Esophagus muscularis mucosa (tissue), 4 donors: Measurements from ENCODE around the gene MASP1. TPM values are rescaled to one million over a fixed set of nuclear protein-coding genes. Genes with fewer than 3 reads are reported as not detected.

Experiments used
- DNase-seq: peaks from one replicate; pipeline ENCODE4 v3.0.0-alpha.2; 2017; ENCODE audit errors: extremely low spot score
- H3K27ac ChIP-seq, 4 donors: fragments of 200-600 bp; sonication (generic); replicated peaks in 1 of 4; 1 replicate in 3 of 4; 2 replicates in 1 of 4; pipeline ENCODE4 v1.5.1; 2016 to 2019; ENCODE audit warnings: mild to moderate bottlenecking in 1 of 4
- H3K27me3 ChIP-seq, 4 donors: fragments of 200-600 bp; sonication (generic); one replicate each; pipeline versions ENCODE4 v1.5.1 to v1.6.0; 2016 to 2019
- H3K36me3 ChIP-seq, 4 donors: fragments of 200-600 bp; sonication (generic); one replicate each; pipeline ENCODE4 v1.5.1; 2016 to 2019
- H3K4me1 ChIP-seq, 4 donors: fragments of 200-600 bp; sonication (generic); one replicate each; pipeline ENCODE4 v1.5.1; 2016 to 2019
- H3K4me3 ChIP-seq, 4 donors: fragments of 200-600 bp; sonication (generic); 1 replicate in 2 of 4; 2 replicates in 2 of 4; pipeline ENCODE4 v1.5.1; 2016 to 2019; ENCODE audit warnings: mild to moderate bottlenecking in 4 of 4, moderate library complexity in 1 of 4
- H3K9me3 ChIP-seq, 4 donors: fragments of 200-600 bp; sonication (generic); 1 replicate in 3 of 4; 2 replicates in 1 of 4; pipeline ENCODE4 v1.5.1; 2016 to 2019
- CTCF ChIP-seq, 3 experiments: fragments of 200-600 bp in 2 of 3; fragments of 450-650 bp in 1 of 3; sonication (generic) in 2 of 3; IDR thresholded peaks; one replicate each; pipeline ENCODE4 v1.5.1; 2017 to 2019; ENCODE audit warnings: antibody characterized with exemption in 3 of 3, mild to moderate bottlenecking in 2 of 3, moderate library complexity in 1 of 3
- EP300 ChIP-seq: sonication (generic); formaldehyde crosslinking; IDR thresholded peaks from one replicate; pipeline ENCODE4 v1.6.1; 2017; ENCODE audit warnings: antibody characterized with exemption
- POLR2A ChIP-seq: fragments of 450-650 bp; IDR thresholded peaks from one replicate; pipeline ENCODE4 v1.6.1; 2017; ENCODE audit warnings: antibody characterized with exemption, moderate library complexity, mild to moderate bottlenecking, low read depth
- POLR2AphosphoS5 ChIP-seq, 2 donors: sonication (generic); formaldehyde crosslinking; IDR thresholded peaks; one replicate each; pipeline ENCODE4 v1.6.1; 2017; ENCODE audit warnings: antibody characterized with exemption in 2 of 2
- WGBS: methylation state at CpG from one replicate; pipeline ENCODE4 v1.1.5; 2018; 5-methylcytosine and 5-hydroxymethylcytosine counted together
- intact Hi-C: fragments of 100-400 bp; cut with DNase I; formaldehyde crosslinking; loops from one replicate; pipeline ENCODE4 v1.15.1; 2023
- total RNA-seq, 4 donors: library from RNA; depleted of rRNA; stranded (reverse); fragments of >200 nt; gene quantifications; one replicate each; pipeline versions ENCODE4 v1.1.0 to v1.2.1, GENCODE V29; 2016

MASP1 gene
- total RNA-seq, 4 donors from 2014 or later: 0.66 to 3.5 (median 2.1) TPM

GRCh38 chr3:187262360-187262759 lies 29.2 kb downstream of the MASP1 start:
- H3K36me3 ChIP-seq: peaks cover 0 to 39% (median 0%) of the 10 kb centered on the region in 4 donors
- no peaks in the 10 kb centered on the region for H3K27me3 ChIP-seq
- TF ChIP-seq POLR2A: no peak
- TF ChIP-seq CTCF (IDR thresholded peaks at IDR 0.05): no peak
- TF ChIP-seq EP300: no peak
- TF ChIP-seq POLR2AphosphoS5 (IDR thresholded peaks at IDR 0.05): no peak
- H3K4me3 ChIP-seq: no peak overlapping the region
- no peak overlapping the region for H3K27ac ChIP-seq
- no peaks in the 10 kb centered on the region for H3K9me3 ChIP-seq
- peaks cover 21 to 30% (median 29%) of the 10 kb centered on the region in 4 donors for H3K4me1 ChIP-seq
- intact Hi-C loops: no loop called here
- 84% methylated on average over 6 of the region's 6 CpGs for WGBS
- DNase-seq: no peak

GRCh38 chr3:187261541-187261969 lies 30.0 kb downstream of the MASP1 start:
- Histone ChIP-seq H3K27ac (no peak overlapping the region), H3K9me3 (no peaks in the 10 kb centered on the region), H3K4me3 (no peak overlapping the region), H3K4me1 (peaks cover 21 to 30% (median 29%) of the 10 kb centered on the region in 4 donors), H3K27me3 (no peaks in the 10 kb centered on the region), H3K36me3 (peaks cover 0 to 48% (median 0%) of the 10 kb centered on the region in 4 donors)
- 78% methylated on average over 3 of the region's 3 CpGs for WGBS
- TF ChIP-seq POLR2AphosphoS5 (IDR thresholded peaks at IDR 0.05) (no peak), POLR2A (no peak), CTCF (IDR thresholded peaks at IDR 0.05) (no peak)
- no peak for DNase-seq
- intact Hi-C loops: no loop called here

GRCh38 chr3:187259171-187259570 lies 32.4 kb downstream of the MASP1 start:
- peaks cover 0 to 57% (median 0%) of the 10 kb centered on the region in 4 donors for H3K36me3 ChIP-seq
- peaks cover 12 to 14% (median 13%) of the 10 kb centered on the region in 4 donors for H3K4me1 ChIP-seq
- DNase-seq: no peak
- no peak overlapping the region for H3K27ac ChIP-seq
- WGBS: 85% methylated on average over 2 of the region's 2 CpGs
- intact Hi-C loops: no loop called here
- no peaks in the 10 kb centered on the region for H3K9me3 ChIP-seq
- no peaks in the 10 kb centered on the region for H3K27me3 ChIP-seq
- no peak overlapping the region for H3K4me3 ChIP-seq
- TF ChIP-seq POLR2A: no peak
- no peak for TF ChIP-seq EP300
- TF ChIP-seq POLR2AphosphoS5 (IDR thresholded peaks at IDR 0.05): no peak
- no peak for TF ChIP-seq CTCF (IDR thresholded peaks at IDR 0.05)

GRCh38 chr3:187257992-187258692 lies 33.4 kb downstream of the MASP1 start:
- no peak overlapping the region for H3K4me3 ChIP-seq
- no peak for DNase-seq
- peaks cover 3 to 6% (median 3%) of the 10 kb centered on the region in 4 donors for H3K4me1 ChIP-seq
- TF ChIP-seq POLR2AphosphoS5 (IDR thresholded peaks at IDR 0.05): no peak
- TF ChIP-seq CTCF (IDR thresholded peaks at IDR 0.05): no peak
- TF ChIP-seq POLR2A: no peak
- TF ChIP-seq EP300: no peak
- intact Hi-C loops: no loop called here
- no peaks in the 10 kb centered on the region for H3K9me3 ChIP-seq
- peaks cover 0 to 67% (median 0%) of the 10 kb centered on the region in 4 donors for H3K36me3 ChIP-seq
- H3K27ac ChIP-seq: no peak overlapping the region
- 66% methylated on average over 5 of the region's 5 CpGs for WGBS
- no peaks in the 10 kb centered on the region for H3K27me3 ChIP-seq

GRCh38 chr3:187257471-187257870 lies 34.1 kb downstream of the MASP1 start:
- H3K4me1 ChIP-seq: peaks cover 0 to 3% (median 0%) of the 10 kb centered on the region in 4 donors
- peaks cover 0 to 74% (median 0%) of the 10 kb centered on the region in 4 donors for H3K36me3 ChIP-seq
- no peak overlapping the region for H3K4me3 ChIP-seq
- 91% methylated on average over 6 of the region's 6 CpGs for WGBS
- H3K27me3 ChIP-seq: no peaks in the 10 kb centered on the region
- H3K9me3 ChIP-seq: no peaks in the 10 kb centered on the region
- TF ChIP-seq EP300 (no peak), POLR2A (no peak), CTCF (IDR thresholded peaks at IDR 0.05) (no peak), POLR2AphosphoS5 (IDR thresholded peaks at IDR 0.05) (no peak)
- intact Hi-C loops: no loop called here
- no peak for DNase-seq
- H3K27ac ChIP-seq: no peak overlapping the region
